Common myeloid progenitor, CD34-positive (primary cell): ENCODE results near the gene SUGCT.
A peak's percentile ranks its signal among the peaks of the same experiment; 100 is the strongest.

Experiments
- CTCF ChIA-PET: fragments of 350-600 bp; sonication (Branson Sonifier 250); formaldehyde crosslinking; loops from one replicate; lab custom pipeline; 2021; ENCODE audit warnings: antibody characterized with exemption; lab: Charles Lee
- POLR2A ChIA-PET: fragments of 350-600 bp; sonication (Branson Sonifier 250); formaldehyde crosslinking; loops from one replicate; lab custom pipeline; 2021; ENCODE audit warnings: antibody characterized with exemption; lab: Charles Lee
- DNase-seq, 3 donors: peaks; one replicate each; pipeline versions ENCODE4 v3.0.0 to v3.0.0-alpha.2; 2013
- H3K27ac ChIP-seq, 2 experiments: 1 replicate in 1 of 2; 2 replicates in 1 of 2; pipeline ENCODE4 v1.7.0; 2013; ENCODE audit warnings: inconsistent platforms in 2 of 2, low read length in 2 of 2, mild to moderate bottlenecking in 2 of 2, low read depth in 1 of 2, moderate library complexity in 1 of 2; ENCODE audit not compliant: severe bottlenecking in 2 of 2, insufficient read depth in 1 of 2, poor library complexity in 1 of 2
- H3K27me3 ChIP-seq, 5 experiments: replicated peaks in 2 of 5; 1 replicate in 3 of 5; 2 replicates in 2 of 5; pipeline versions ENCODE4 v1.6.1 to v1.7.0; 2013; ENCODE audit warnings: low read length in 4 of 5, mild to moderate bottlenecking in 2 of 5, moderate library complexity in 2 of 5, inconsistent platforms in 1 of 5; ENCODE audit not compliant: insufficient read depth in 5 of 5, control insufficient read depth in 4 of 5
- H3K36me3 ChIP-seq, 4 experiments: 1 replicate in 2 of 4; 2 replicates in 2 of 4; pipeline versions ENCODE4 v1.6.1 to v1.7.0; 2013; ENCODE audit warnings: low read length in 3 of 4, control low read depth in 1 of 4, mild to moderate bottlenecking in 1 of 4; ENCODE audit not compliant: control insufficient read depth in 4 of 4, insufficient read depth in 4 of 4
- H3K4me1 ChIP-seq, 4 experiments: 1 replicate in 3 of 4; 2 replicates in 1 of 4; pipeline versions ENCODE4 v1.6.1 to v1.7.1; 2013; ENCODE audit warnings: low read length in 3 of 4, mild to moderate bottlenecking in 3 of 4, control low read depth in 1 of 4, inconsistent platforms in 1 of 4, moderate library complexity in 1 of 4; ENCODE audit not compliant: control insufficient read depth in 4 of 4, insufficient read depth in 4 of 4; ENCODE audit errors: control extremely low read depth in 1 of 4
- H3K4me3 ChIP-seq, 7 experiments: 1 replicate in 4 of 7; 2 replicates in 3 of 7; pipeline versions ENCODE4 v1.5.1 to v1.7.0; 2013; ENCODE audit warnings: mild to moderate bottlenecking in 7 of 7, low read length in 6 of 7, moderate library complexity in 6 of 7, inconsistent platforms in 2 of 7, low read depth in 2 of 7, control low read depth in 1 of 7; ENCODE audit not compliant: insufficient read depth in 4 of 7, control insufficient read depth in 1 of 7; ENCODE audit errors: extremely low read depth in 1 of 7
- H3K9me3 ChIP-seq, 5 experiments: 1 replicate in 4 of 5; 2 replicates in 1 of 5; pipeline versions ENCODE4 v1.6.1 to v1.7.1; 2013; ENCODE audit warnings: low read length in 4 of 5, mild to moderate bottlenecking in 2 of 5, inconsistent platforms in 1 of 5, low read depth in 1 of 5, moderate library complexity in 1 of 5; ENCODE audit not compliant: control insufficient read depth in 4 of 5, insufficient read depth in 2 of 5; ENCODE audit errors: control extremely low read depth in 1 of 5
- WGBS: methylation state at CpG from one replicate; pipeline ENCODE4 v1.1.5; 2013; ENCODE audit not compliant: insufficient coverage; 5-methylcytosine and 5-hydroxymethylcytosine counted together

The SUGCT gene

DNA sequence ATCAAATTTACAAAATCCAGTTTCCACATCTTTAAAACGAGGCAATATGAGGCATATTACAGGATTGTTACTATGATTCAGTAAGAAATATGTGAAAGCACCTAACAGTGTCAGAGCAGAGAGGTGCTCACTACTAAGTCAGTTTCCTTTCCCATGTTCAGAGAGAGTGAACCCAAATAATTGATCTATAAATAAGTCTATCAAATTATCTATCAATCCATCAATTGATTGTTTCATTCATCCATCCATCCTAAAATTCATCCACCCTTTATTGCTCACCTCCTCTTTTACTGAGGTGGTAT lies 340.8 kb downstream of the SUGCT start:
- CTCF ChIA-PET: no interaction called here

GRCh38 chr7:40477094-40477493 lies 342.3 kb downstream of the SUGCT start:
- Histone ChIP-seq H3K36me3 (no peaks in the 10 kb centered on the region), H3K9me3 (no peaks in the 10 kb centered on the region), H3K4me1 (no peaks in the 10 kb centered on the region), H3K27me3 (no peaks in the 10 kb centered on the region), H3K4me3 (no peak overlapping the region), H3K27ac (no peak overlapping the region)
- no CpG with 5 or more reads among the region's 2 CpGs for WGBS
- no peak for DNase-seq
- ChIA-PET POLR2A (no interaction called here), CTCF (no interaction called here)

More for the DNA sequence above, 340.8 kb downstream of the SUGCT start:
- Histone ChIP-seq H3K9me3 (no peaks in the 10 kb centered on the region), H3K27ac (no peak overlapping the region), H3K4me3 (no peak overlapping the region), H3K4me1 (no peaks in the 10 kb centered on the region), H3K27me3 (no peaks in the 10 kb centered on the region), H3K36me3 (no peaks in the 10 kb centered on the region)
- no CpG with 5 or more reads among the region's 1 CpG for WGBS
- no peak for DNase-seq
- POLR2A ChIA-PET: interaction anchor here (0.6 kb wide), 1 partner anchor 18 kb away, joined by 3 read pairs; no protein-coding TSS in a partner anchor

DNA sequence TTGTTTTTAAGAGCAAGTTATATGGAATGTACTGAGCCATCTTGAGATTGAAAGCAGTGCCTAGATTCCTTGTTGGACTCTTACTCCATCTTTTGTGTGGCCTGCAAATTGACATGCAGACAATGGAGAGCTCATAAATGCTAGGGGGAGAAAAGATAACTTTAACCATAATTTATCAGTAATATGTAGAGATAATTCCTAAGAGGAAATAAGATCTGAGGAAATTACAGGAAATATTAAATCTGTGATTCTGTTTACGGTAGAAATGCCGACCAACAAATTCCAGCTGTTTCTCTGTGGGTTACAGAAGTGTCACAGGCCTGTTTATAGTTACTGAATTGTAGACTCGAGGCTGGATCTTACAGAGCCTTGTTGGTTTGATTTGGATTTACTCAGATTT lies 348.0 kb downstream of the SUGCT start:
- H3K9me3 ChIP-seq: peaks cover 0 to 3% (median 0%) of the 10 kb centered on the region in 5 experiments
- no peaks in the 10 kb centered on the region for H3K36me3 ChIP-seq
- 96% methylated on average over 3 of the region's 3 CpGs for WGBS
- no peak for DNase-seq
- ChIA-PET CTCF (no interaction called here), POLR2A (no interaction called here)
- no peaks in the 10 kb centered on the region for H3K4me1 ChIP-seq
- H3K27ac ChIP-seq: no peak overlapping the region
- no peak overlapping the region for H3K4me3 ChIP-seq
- H3K27me3 ChIP-seq: no peaks in the 10 kb centered on the region

GRCh38 chr7:40483630-40484029 lies 348.8 kb downstream of the SUGCT start:
- Histone ChIP-seq H3K36me3 (no peaks in the 10 kb centered on the region), H3K27me3 (no peaks in the 10 kb centered on the region), H3K9me3 (peaks cover 0 to 3% (median 0%) of the 10 kb centered on the region in 5 experiments), H3K4me3 (no peak overlapping the region), H3K27ac (no peak overlapping the region), H3K4me1 (no peaks in the 10 kb centered on the region)
- WGBS: no CpG with 5 or more reads among the region's 1 CpG
- ChIA-PET POLR2A (no interaction called here), CTCF (interaction anchor here (0.9 kb wide), 1 partner anchor 22 kb away, joined by 3 read pairs; no protein-coding TSS in a partner anchor)
- DNase-seq: no peak

DNA sequence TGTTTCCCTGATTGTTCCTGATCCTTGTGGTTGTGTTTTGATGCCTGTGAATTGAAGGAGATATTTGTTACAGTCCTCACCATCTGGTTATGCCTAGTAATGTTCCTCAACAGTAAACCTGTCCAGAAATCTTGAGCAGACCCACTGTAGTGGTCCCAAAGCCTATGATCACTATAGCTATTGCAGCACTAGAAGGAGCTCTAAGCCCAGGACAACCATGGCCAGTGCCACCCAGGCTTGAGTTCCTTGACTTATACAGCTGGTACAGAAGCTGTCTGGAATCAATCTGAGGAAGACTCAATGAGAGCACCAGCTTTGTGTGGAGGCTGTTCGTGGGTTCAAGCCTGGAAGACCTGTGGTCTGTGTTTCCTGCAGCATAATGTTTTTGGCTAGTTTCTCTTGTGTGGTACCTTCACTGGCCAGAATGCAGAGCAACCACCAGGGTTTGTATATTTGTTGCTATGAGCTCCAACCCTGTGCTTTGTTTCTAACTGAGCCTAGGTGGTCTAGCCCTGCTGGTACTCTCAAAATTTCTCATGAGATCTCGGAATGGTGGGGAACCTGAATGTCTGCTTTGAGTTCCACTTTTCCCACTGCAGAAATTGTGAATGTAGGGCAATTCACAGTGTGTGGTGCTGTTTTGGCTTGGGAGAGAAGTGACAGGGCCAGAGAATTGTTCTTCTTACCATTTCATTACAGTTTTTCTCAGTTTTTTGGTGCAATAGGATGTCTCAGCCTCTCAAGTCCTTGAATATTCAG lies 355.2 kb downstream of the SUGCT start:
- Histone ChIP-seq H3K4me3 (no peak overlapping the region), H3K27me3 (no peaks in the 10 kb centered on the region), H3K27ac (no peak overlapping the region), H3K9me3 (peaks cover 0 to 3% (median 0%) of the 10 kb centered on the region in 5 experiments), H3K36me3 (no peaks in the 10 kb centered on the region), H3K4me1 (peaks cover 0 to 5% (median 0%) of the 10 kb centered on the region in 4 experiments)
- 83% methylated on average over 1 of the region's 2 CpGs for WGBS
- peak in 2 of 3 donors; percentile 21 to 27 for DNase-seq
- ChIA-PET CTCF (interaction anchor here (1.8 kb wide), 1 partner anchor 115 kb away, joined by 7 read pairs; no protein-coding TSS in a partner anchor), POLR2A (no interaction called here)

- DNase-seq: no peak
- no peaks in the 10 kb centered on the region for H3K36me3 ChIP-seq
- peaks cover 0 to under 1% (median 0%) of the 10 kb centered on the region in 5 experiments for H3K9me3 ChIP-seq
- ChIA-PET CTCF (interaction anchor here (1.8 kb wide), 1 partner anchor 115 kb away, joined by 7 read pairs; no protein-coding TSS in a partner anchor), POLR2A (no interaction called here)
- no peaks in the 10 kb centered on the region for H3K27me3 ChIP-seq
- H3K27ac ChIP-seq: no peak overlapping the region
- H3K4me1 ChIP-seq: peaks cover 0 to 5% (median 0%) of the 10 kb centered on the region in 4 experiments
- no peak overlapping the region for H3K4me3 ChIP-seq
Measured at GRCh38 chr7:40490603-40490924, 355.8 kb downstream of the SUGCT start.

- POLR2A ChIA-PET: no interaction called here
- WGBS: no CpG with 5 or more reads among the region's 4 CpGs
- CTCF ChIA-PET: interaction anchor here (1.2 kb wide), 1 partner anchor 72 kb away, joined by 3 read pairs; no protein-coding TSS in a partner anchor
Measured at GRCh38 chr7:40492946-40493345, 358.1 kb downstream of the SUGCT start.

More at GRCh38 chr7:40492946-40493345, 358.1 kb downstream of the SUGCT start:
- DNase-seq: no peak
- peaks cover 0 to 3% (median 0%) of the 10 kb centered on the region in 5 experiments for H3K9me3 ChIP-seq
- no peaks in the 10 kb centered on the region for H3K27me3 ChIP-seq
- H3K4me1 ChIP-seq: peaks cover 0 to 5% (median 0%) of the 10 kb centered on the region in 4 experiments
- H3K4me3 ChIP-seq: no peak overlapping the region
- no peaks in the 10 kb centered on the region for H3K36me3 ChIP-seq
- H3K27ac ChIP-seq: no peak overlapping the region
